ENCODE measurements around the gene METTL9. TPM values are rescaled to one million over a fixed set of nuclear protein-coding genes. Genes with fewer than 3 reads are reported as not detected.
"Not testable (repeated sequence)": the region's sequence is repeated elsewhere in the genome, so short reads cannot be mapped to it uniquely, and the experiment has no call there.

METTL9 gene
- total RNA-seq, 1 donor, result 170 TPM

DNA sequence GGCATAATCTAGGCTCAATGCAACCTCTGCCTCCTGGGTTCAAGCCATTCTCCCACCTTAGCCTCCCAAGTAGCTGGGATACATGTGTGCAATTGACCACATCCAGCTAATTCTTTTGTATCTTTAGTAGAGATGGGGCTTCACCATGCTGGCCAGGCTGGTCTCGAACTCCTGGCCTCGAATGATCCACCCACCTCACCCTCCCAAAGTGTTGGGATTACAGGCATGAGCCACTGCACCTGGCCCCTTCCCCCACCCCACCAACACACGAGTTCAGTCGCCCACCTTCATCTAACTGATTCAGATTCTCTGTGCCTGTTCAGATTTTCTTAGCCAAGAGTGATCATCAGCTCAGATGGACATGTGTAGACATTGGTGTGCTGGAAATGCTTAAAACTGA lies 25.0 kb upstream of the METTL9 start:
- Histone ChIP-seq H3K27ac (ENCODE audit: low read depth, low read length) (no peak overlapping the region), H3K4me1 (ENCODE audit: insufficient read depth, low read length) (no peaks in the 10 kb centered on the region), H3K9me3 (ENCODE audit: low read depth, low read length) (no peaks in the 10 kb centered on the region), H3K4me3 (ENCODE audit: insufficient read depth, low read length) (no peak overlapping the region), H3K4me2 (ENCODE audit: insufficient read depth, low read length) (no peak overlapping the region), H3K27me3 (ENCODE audit: insufficient read depth, low read length) (peaks cover 10% of the 10 kb centered on the region), H3K36me3 (ENCODE audit: insufficient read depth, low read length) (no peaks in the 10 kb centered on the region), H2AFZ (ENCODE audit: low read length) (no peak overlapping the region), H4K20me1 (ENCODE audit: insufficient read depth, low read length) (no peaks in the 10 kb centered on the region), H3K79me2 (ENCODE audit: insufficient read depth, low read length) (no peaks in the 10 kb centered on the region)
- TF ChIP-seq, protein P1, sequence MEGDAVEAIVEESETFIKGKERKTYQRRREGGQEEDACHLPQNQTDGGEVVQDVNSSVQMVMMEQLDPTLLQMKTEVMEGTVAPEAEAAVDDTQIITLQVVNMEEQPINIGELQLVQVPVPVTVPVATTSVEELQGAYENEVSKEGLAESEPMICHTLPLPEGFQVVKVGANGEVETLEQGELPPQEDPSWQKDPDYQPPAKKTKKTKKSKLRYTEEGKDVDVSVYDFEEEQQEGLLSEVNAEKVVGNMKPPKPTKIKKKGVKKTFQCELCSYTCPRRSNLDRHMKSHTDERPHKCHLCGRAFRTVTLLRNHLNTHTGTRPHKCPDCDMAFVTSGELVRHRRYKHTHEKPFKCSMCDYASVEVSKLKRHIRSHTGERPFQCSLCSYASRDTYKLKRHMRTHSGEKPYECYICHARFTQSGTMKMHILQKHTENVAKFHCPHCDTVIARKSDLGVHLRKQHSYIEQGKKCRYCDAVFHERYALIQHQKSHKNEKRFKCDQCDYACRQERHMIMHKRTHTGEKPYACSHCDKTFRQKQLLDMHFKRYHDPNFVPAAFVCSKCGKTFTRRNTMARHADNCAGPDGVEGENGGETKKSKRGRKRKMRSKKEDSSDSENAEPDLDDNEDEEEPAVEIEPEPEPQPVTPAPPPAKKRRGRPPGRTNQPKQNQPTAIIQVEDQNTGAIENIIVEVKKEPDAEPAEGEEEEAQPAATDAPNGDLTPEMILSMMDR (IDR thresholded peaks at IDR 0.05; ENCODE audit: extremely low read depth, low read depth, low read length), result no peak
- no peak for DNase-seq (ENCODE audit: insufficient read length, low spot score, missing footprints)

GRCh38 chr16:21576323-21576722 lies 23.1 kb upstream of the METTL9 start:
- H3K27me3 ChIP-seq (ENCODE audit: insufficient read depth, low read length), result peaks cover 10% of the 10 kb centered on the region
- not testable (repeated sequence) for H3K79me2 ChIP-seq (ENCODE audit: insufficient read depth, low read length); H3K27ac ChIP-seq (ENCODE audit: low read depth, low read length); H3K4me2 ChIP-seq (ENCODE audit: insufficient read depth, low read length); H2AFZ ChIP-seq (ENCODE audit: low read length); H4K20me1 ChIP-seq (ENCODE audit: insufficient read depth, low read length); H3K4me1 ChIP-seq (ENCODE audit: insufficient read depth, low read length); H3K36me3 ChIP-seq (ENCODE audit: insufficient read depth, low read length); DNase-seq (ENCODE audit: insufficient read length, low spot score, missing footprints); H3K4me3 ChIP-seq (ENCODE audit: insufficient read depth, low read length); H3K9me3 ChIP-seq (ENCODE audit: low read depth, low read length)

DNA sequence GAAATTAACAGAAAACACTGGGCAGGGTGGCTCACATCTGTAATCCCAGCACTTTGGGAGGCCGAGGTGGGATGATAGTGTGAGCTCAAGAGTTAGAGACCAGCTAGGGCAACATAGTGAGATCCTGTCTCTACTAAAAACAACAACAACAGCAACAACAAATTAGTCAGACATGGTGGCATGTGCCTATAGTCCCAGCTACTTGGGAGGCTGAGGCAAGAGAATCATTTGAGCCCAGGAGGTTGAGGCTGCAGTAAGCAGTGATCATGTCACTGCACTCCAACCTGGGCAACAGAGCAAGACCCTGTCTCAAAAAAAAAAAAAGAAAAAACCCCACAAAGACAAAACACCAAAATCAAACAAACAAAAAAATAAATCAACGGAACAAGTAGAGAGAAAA lies 21.9 kb upstream of the METTL9 start:
- peaks cover 10% of the 10 kb centered on the region for H3K27me3 ChIP-seq (ENCODE audit: insufficient read depth, low read length)
- not testable (repeated sequence) for H3K79me2 ChIP-seq (ENCODE audit: insufficient read depth, low read length); DNase-seq (ENCODE audit: insufficient read length, low spot score, missing footprints); H3K4me3 ChIP-seq (ENCODE audit: insufficient read depth, low read length); H4K20me1 ChIP-seq (ENCODE audit: insufficient read depth, low read length); H3K9me3 ChIP-seq (ENCODE audit: low read depth, low read length); H3K4me2 ChIP-seq (ENCODE audit: insufficient read depth, low read length); H3K36me3 ChIP-seq (ENCODE audit: insufficient read depth, low read length); H3K27ac ChIP-seq (ENCODE audit: low read depth, low read length); H2AFZ ChIP-seq (ENCODE audit: low read length); H3K4me1 ChIP-seq (ENCODE audit: insufficient read depth, low read length)

GRCh38 chr16:21578311-21578710 lies 21.1 kb upstream of the METTL9 start:
- H3K4me3 ChIP-seq (ENCODE audit: insufficient read depth, low read length); H3K9me3 ChIP-seq (ENCODE audit: low read depth, low read length); H3K36me3 ChIP-seq (ENCODE audit: insufficient read depth, low read length): not testable (repeated sequence)

DNA sequence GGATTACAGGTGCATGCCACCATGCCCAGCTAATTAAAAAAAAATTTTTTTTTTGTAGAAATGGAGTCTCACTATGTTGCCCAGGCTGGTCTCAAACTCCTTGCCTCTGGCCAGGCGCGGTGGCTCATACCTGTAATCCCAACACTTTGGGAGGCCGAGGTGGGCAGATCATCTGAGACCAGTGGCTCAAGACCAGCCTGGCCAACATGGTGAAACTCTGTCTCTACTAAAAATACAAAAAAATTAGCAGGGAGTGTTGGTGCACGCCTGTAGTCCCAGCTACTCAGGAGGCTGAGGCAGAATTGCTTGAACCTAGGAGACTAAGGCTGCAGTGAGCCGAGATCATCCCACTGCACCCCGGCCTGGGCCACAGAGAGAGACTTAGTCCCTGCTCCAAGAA lies 19.2 kb upstream of the METTL9 start:
- H3K27ac ChIP-seq (ENCODE audit: low read depth, low read length); H3K9me3 ChIP-seq (ENCODE audit: low read depth, low read length); H2AFZ ChIP-seq (ENCODE audit: low read length); H4K20me1 ChIP-seq (ENCODE audit: insufficient read depth, low read length); H3K4me3 ChIP-seq (ENCODE audit: insufficient read depth, low read length); H3K4me1 ChIP-seq (ENCODE audit: insufficient read depth, low read length); H3K4me2 ChIP-seq (ENCODE audit: insufficient read depth, low read length); H3K36me3 ChIP-seq (ENCODE audit: insufficient read depth, low read length); DNase-seq (ENCODE audit: insufficient read length, low spot score, missing footprints); H3K79me2 ChIP-seq (ENCODE audit: insufficient read depth, low read length): not testable (repeated sequence)
- H3K27me3 ChIP-seq (ENCODE audit: insufficient read depth, low read length), result peaks cover 10% of the 10 kb centered on the region

More at GRCh38 chr16:21578311-21578710, 21.1 kb upstream of the METTL9 start:
- H3K27ac ChIP-seq (ENCODE audit: low read depth, low read length); H2AFZ ChIP-seq (ENCODE audit: low read length); H3K4me2 ChIP-seq (ENCODE audit: insufficient read depth, low read length); H3K79me2 ChIP-seq (ENCODE audit: insufficient read depth, low read length); H3K4me1 ChIP-seq (ENCODE audit: insufficient read depth, low read length); DNase-seq (ENCODE audit: insufficient read length, low spot score, missing footprints); H4K20me1 ChIP-seq (ENCODE audit: insufficient read depth, low read length): not testable (repeated sequence)
- H3K27me3 ChIP-seq (ENCODE audit: insufficient read depth, low read length), result peaks cover 10% of the 10 kb centered on the region

DNA sequence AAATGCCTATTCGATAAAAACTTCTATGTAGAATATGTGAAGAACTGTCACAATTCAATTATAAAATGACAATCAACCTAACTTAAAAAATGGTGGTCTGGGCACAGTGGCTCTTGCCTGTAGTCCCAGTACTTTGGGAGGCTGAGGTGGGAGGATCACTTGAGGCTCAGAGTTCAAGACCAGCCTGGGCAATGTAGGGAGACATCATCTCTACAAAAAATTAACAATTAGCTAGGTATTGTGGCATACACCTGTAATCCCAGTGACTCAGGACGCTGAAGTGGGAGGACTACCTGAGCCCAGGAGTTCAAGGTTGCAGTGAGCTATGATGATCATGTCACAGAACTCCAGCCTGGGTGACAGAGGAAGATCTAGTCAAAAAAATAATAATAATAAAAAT lies 18.6 kb upstream of the METTL9 start:
- no peak overlapping the region for H3K27ac ChIP-seq (ENCODE audit: low read depth, low read length)
- H3K36me3 ChIP-seq (ENCODE audit: insufficient read depth, low read length), result no peaks in the 10 kb centered on the region
- H4K20me1 ChIP-seq (ENCODE audit: insufficient read depth, low read length), result no peaks in the 10 kb centered on the region

More for the DNA sequence above, 18.6 kb upstream of the METTL9 start:
- Histone ChIP-seq H3K4me3 (ENCODE audit: insufficient read depth, low read length) (no peak overlapping the region), H3K27me3 (ENCODE audit: insufficient read depth, low read length) (peaks cover 10% of the 10 kb centered on the region), H3K9me3 (ENCODE audit: low read depth, low read length) (no peaks in the 10 kb centered on the region), H2AFZ (ENCODE audit: low read length) (no peak overlapping the region), H3K79me2 (ENCODE audit: insufficient read depth, low read length) (no peaks in the 10 kb centered on the region), H3K4me1 (ENCODE audit: insufficient read depth, low read length) (no peaks in the 10 kb centered on the region), H3K4me2 (ENCODE audit: insufficient read depth, low read length) (no peak overlapping the region)
- DNase-seq (ENCODE audit: insufficient read length, low spot score, missing footprints), result no peak
- TF ChIP-seq, protein P1 (IDR thresholded peaks at IDR 0.05; ENCODE audit: extremely low read depth, low read depth, low read length), result no peak
